Heart left ventricle (tissue), 13 donors: Measurements from ENCODE around the gene TRAM2.

Experiments
- CTCF ChIP-seq, 12 donors: fragments of 200-600 bp; sonication (generic) in 4 of 12; IDR thresholded peaks; one replicate each; pipeline versions ENCODE4 v1.5.0 to v1.8.0; 2018 to 2022; ENCODE audit warnings: antibody characterized with exemption in 12 of 12, mild to moderate bottlenecking in 5 of 12
- POLR2A ChIP-seq, 2 donors: fragments of 450-650 bp; IDR thresholded peaks; one replicate each; pipeline ENCODE4 v1.6.1; 2017; ENCODE audit warnings: antibody characterized with exemption in 2 of 2, mild to moderate bottlenecking in 2 of 2, moderate library complexity in 2 of 2
- donor health status: ischemic (EF 13 %, LVEDD 7.1; RV severe dilation, severe dysfunction).
- donor health status: DM: no; HTN: yes; CAD: no.
- donor health status: DM: no; HTN: no; CAD: no.
- donor health status: ischemic (EF 25% LVEDD 6.9; RV normal size, moderate dysfunction).
- donor health status: ischemic (EF 25% LVEDD 5.7; RV mildly dilated, moderate dysfunction).
- donor health status: ischemic (EF 35%, LVEDD 5.7; RV mildly dilated, moderate dysfunction).
- donor health status: nonischemic (EF 11% LVEDD 7.7; RV severe dilation, severe dysfunction).
- donor health status: DM: yes; HTN: yes; CAD: no.
- donor health status: PGD.
- donor health status: ischemic (EF 29% LVEDD 5.4; RV normal size, mild dysfunction).
- donor health status: nonischemic (EF 23%, LVEDD 6.1; RV moderate dilation, normal function).

GRCh38 chr6:52514514-52514913 is 62.3 kb downstream of the TRAM2 start:
- no peak for TF ChIP-seq CTCF (IDR thresholded peaks at IDR 0.05)
- TF ChIP-seq POLR2A (IDR thresholded peaks at IDR 0.05) = no peak
